Measurements from ENCODE around the gene RMRP.

The RMRP gene

DNA sequence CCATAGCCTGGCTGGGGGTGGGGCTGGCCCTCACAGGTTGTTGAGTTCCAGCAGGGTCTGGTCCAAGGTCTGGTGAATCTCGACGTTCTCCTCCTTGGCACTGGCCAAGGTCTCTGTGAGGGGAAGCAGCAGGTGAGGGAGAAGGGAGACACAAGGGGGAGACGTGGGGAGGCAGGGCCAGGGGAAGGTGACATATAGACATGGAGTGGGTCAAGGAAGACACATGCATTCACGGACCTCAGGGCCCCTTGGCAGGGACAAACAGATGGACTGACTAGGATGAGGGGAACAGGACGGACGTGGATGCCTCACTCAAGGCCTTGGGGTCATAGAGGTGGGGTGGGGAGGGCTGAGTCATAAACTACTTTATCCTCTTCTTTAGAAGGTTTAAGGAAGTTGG lies 24.2 kb upstream of the RMRP start:
- no peak for TF ChIP-seq SIN3A (IDR thresholded peaks at IDR 0.05; ENCODE audit: borderline replicate concordance, insufficient read depth, low read length)
- no peak for TF ChIP-seq FOXP2 (optimal IDR thresholded peaks at IDR 0.05; ENCODE audit: borderline replicate concordance, extremely low read depth, extremely low read length, insufficient read depth)
- TF ChIP-seq, protein P1, sequence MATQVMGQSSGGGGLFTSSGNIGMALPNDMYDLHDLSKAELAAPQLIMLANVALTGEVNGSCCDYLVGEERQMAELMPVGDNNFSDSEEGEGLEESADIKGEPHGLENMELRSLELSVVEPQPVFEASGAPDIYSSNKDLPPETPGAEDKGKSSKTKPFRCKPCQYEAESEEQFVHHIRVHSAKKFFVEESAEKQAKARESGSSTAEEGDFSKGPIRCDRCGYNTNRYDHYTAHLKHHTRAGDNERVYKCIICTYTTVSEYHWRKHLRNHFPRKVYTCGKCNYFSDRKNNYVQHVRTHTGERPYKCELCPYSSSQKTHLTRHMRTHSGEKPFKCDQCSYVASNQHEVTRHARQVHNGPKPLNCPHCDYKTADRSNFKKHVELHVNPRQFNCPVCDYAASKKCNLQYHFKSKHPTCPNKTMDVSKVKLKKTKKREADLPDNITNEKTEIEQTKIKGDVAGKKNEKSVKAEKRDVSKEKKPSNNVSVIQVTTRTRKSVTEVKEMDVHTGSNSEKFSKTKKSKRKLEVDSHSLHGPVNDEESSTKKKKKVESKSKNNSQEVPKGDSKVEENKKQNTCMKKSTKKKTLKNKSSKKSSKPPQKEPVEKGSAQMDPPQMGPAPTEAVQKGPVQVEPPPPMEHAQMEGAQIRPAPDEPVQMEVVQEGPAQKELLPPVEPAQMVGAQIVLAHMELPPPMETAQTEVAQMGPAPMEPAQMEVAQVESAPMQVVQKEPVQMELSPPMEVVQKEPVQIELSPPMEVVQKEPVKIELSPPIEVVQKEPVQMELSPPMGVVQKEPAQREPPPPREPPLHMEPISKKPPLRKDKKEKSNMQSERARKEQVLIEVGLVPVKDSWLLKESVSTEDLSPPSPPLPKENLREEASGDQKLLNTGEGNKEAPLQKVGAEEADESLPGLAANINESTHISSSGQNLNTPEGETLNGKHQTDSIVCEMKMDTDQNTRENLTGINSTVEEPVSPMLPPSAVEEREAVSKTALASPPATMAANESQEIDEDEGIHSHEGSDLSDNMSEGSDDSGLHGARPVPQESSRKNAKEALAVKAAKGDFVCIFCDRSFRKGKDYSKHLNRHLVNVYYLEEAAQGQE (IDR thresholded peaks at IDR 0.05; ENCODE audit: insufficient read depth in 1 of 2, low read depth in 2 of 2, low read length in 2 of 2): no peak
- TF ChIP-seq TAF1 (IDR thresholded peaks at IDR 0.05; ENCODE audit: borderline replicate concordance, insufficient read depth, low read length): no peak
- no peak for TF ChIP-seq POLR2AphosphoS5 (IDR thresholded peaks at IDR 0.05; ENCODE audit: low read depth, low read length)

DNA sequence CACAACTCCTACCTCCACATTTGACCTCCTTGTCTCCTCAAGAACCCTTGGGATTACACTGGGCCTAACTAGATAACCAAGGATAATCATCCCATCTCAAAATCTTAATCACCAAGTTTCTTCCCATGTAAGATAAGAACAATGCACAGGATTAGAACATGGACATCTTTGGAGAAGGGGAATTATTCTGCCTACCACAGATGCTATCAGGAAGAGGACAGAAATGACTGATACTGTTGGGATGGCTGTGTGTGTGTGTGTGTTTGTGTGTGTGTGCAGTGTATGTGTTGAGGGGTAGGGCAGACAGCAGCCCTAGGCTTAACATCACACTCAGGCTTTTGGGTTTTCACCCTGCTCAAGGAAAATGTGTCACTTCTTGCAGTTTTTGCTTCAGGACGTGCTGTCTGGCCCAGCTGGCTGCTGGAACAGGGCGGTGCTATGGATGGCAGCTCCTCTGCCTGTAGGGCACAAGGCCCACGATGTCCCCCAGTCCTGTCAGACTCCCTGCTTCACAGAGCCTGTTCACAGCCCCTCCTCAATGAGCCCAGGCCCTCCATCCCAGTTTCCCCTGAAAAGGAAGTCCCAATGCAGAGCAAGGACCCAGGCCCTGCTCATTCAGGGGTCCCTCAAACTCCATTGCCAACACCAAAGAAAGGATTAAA lies 23.7 kb upstream of the RMRP start:
- TF ChIP-seq SIN3A (IDR thresholded peaks at IDR 0.05; ENCODE audit: borderline replicate concordance, insufficient read depth, low read length) (no peak), POLR2AphosphoS5 (IDR thresholded peaks at IDR 0.05; ENCODE audit: low read depth, low read length) (no peak), FOXP2 (optimal IDR thresholded peaks at IDR 0.05; ENCODE audit: borderline replicate concordance, extremely low read depth, extremely low read length, insufficient read depth) (no peak), TAF1 (IDR thresholded peaks at IDR 0.05; ENCODE audit: borderline replicate concordance, insufficient read depth, low read length) (no peak)
- TF ChIP-seq, protein P1 (IDR thresholded peaks at IDR 0.05; ENCODE audit: insufficient read depth in 1 of 2, low read depth in 2 of 2, low read length in 2 of 2): no peak

DNA sequence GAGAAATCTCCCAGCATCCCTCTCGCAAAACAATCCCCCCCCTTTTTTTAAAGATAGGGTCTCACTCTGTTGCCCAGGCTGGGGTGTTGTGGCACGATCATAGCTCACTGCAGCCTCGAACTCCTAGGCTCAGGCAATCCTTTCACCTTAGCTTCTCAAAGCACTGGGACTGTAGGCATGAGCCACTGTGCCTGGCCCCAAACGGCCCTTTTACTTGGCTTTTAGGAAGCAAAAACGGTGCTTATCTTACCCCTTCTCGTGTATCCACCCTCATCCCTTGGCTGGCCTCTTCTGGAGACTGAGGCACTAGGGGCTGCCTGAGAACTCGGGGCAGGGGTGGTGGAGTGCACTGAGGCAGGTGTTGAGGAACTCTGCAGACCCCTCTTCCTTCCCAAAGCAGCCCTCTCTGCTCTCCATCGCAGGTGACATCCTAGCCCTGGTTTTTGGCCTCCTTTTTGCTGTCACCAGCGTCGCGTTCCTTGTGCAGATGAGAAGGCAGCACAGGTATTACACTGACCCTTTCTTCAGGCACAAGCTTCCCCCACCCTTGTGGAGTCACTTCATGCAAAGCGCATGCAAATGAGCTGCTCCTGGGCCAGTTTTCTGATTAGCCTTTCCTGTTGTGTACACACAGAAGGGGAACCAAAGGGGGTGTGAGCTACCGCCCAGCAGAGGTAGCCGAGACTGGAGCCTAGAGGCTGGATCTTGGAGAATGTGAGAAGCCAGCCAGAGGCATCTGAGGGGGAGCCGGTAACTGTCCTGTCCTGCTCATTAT lies 22.7 kb upstream of the RMRP start:
- TF ChIP-seq POLR2AphosphoS5 (IDR thresholded peaks at IDR 0.05; ENCODE audit: low read depth, low read length) (no peak), SIN3A (IDR thresholded peaks at IDR 0.05; ENCODE audit: borderline replicate concordance, insufficient read depth, low read length) (no peak), FOXP2 (optimal IDR thresholded peaks at IDR 0.05; ENCODE audit: borderline replicate concordance, extremely low read depth, extremely low read length, insufficient read depth) (no peak), TAF1 (IDR thresholded peaks at IDR 0.05; ENCODE audit: borderline replicate concordance, insufficient read depth, low read length) (no peak)
- TF ChIP-seq, protein P1 (IDR thresholded peaks at IDR 0.05; ENCODE audit: insufficient read depth in 1 of 2, low read depth in 2 of 2, low read length in 2 of 2): no peak

DNA sequence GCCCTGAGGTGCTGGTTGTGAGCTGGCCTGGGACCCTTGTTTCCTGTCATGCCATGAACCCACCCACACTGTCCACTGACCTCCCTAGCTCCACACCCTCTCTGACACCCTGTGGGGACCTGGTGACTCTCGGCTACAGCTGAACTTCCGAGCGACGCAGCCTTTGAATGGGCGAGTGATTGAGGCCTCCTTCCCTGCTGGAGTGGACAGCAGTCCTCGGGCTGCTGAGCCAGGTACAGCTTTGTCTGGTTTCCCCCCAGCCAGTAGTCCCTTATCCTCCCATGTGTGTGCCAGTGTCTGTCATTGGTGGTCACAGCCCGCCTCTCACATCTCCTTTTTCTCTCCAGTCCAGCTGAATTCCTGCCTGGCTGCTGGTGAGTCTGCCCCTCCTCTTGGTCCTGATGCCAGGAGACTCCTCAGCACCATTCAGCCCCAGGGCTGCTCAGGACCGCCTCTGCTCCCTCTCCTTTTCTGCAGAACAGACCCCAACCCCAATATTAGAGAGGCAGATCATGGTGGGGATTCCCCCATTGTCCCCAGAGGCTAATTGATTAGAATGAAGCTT lies 22.0 kb upstream of the RMRP start:
- no peak for TF ChIP-seq FOXP2 (optimal IDR thresholded peaks at IDR 0.05; ENCODE audit: borderline replicate concordance, extremely low read depth, extremely low read length, insufficient read depth)
- no peak for TF ChIP-seq TAF1 (IDR thresholded peaks at IDR 0.05; ENCODE audit: borderline replicate concordance, insufficient read depth, low read length)
- no peak for TF ChIP-seq POLR2AphosphoS5 (IDR thresholded peaks at IDR 0.05; ENCODE audit: low read depth, low read length)
- TF ChIP-seq SIN3A (IDR thresholded peaks at IDR 0.05; ENCODE audit: borderline replicate concordance, insufficient read depth, low read length): no peak
- TF ChIP-seq, protein P1 (IDR thresholded peaks at IDR 0.05; ENCODE audit: insufficient read depth in 1 of 2, low read depth in 2 of 2, low read length in 2 of 2): no peak

Data from PFSK-1 (cell line).